EH (cell line): ENCODE data around the gene TMEM248.
"Not testable (repeated sequence)": the region's sequence is repeated elsewhere in the genome, so short reads cannot be mapped to it uniquely, and the experiment has no call there.

Source experiments
- DNase-seq: peaks from one replicate; pipeline ENCODE4 v3.0.0-alpha.2; 2015; ENCODE audit warnings: low read depth

The TMEM248 gene

GRCh38 chr7:66920769-66921395 lies at the start of gene TMEM248:
TSS of gene TMEM248 (plus strand) at chr7:66921225. CDS start at chr7:66941866, 20,641 bp downstream.
- peak; percentile 88 for DNase-seq

- no peak for DNase-seq
These were observed 47.5 kb upstream of the TMEM248 start for GRCh38 chr7:66873476-66873875.

- DNase-seq = peak; percentile 39
These were observed 43.3 kb upstream of the TMEM248 start for GRCh38 chr7:66877577-66878300.

GRCh38 chr7:66878301-66878685 lies 42.7 kb upstream of the TMEM248 start:
- not testable (repeated sequence) for DNase-seq

- no peak for DNase-seq
These were observed 41.0 kb upstream of the TMEM248 start for GRCh38 chr7:66880053-66880452.

GRCh38 chr7:66880577-66880976 lies 40.4 kb upstream of the TMEM248 start:
- DNase-seq = not testable (repeated sequence)

GRCh38 chr7:66883716-66884115 lies 37.3 kb upstream of the TMEM248 start:
- DNase-seq = peak; percentile 31

- DNase-seq = peak; percentile 34
These were observed 36.5 kb upstream of the TMEM248 start for GRCh38 chr7:66884556-66884955.

- no peak for DNase-seq
These were observed 34.9 kb upstream of the TMEM248 start for GRCh38 chr7:66886152-66886551.

GRCh38 chr7:66888223-66888622 lies 32.8 kb upstream of the TMEM248 start:
- DNase-seq = not testable (repeated sequence)

- DNase-seq = peak; percentile 48
These were observed 26.5 kb upstream of the TMEM248 start for GRCh38 chr7:66894463-66895080.

GRCh38 chr7:66896441-66896840 lies 24.6 kb upstream of the TMEM248 start:
- no peak for DNase-seq

- no peak for DNase-seq
These were observed 21.3 kb upstream of the TMEM248 start for GRCh38 chr7:66899552-66900280.

GRCh38 chr7:66901941-66902843 lies 18.8 kb upstream of the TMEM248 start:
- DNase-seq = no peak

- no peak for DNase-seq
These were observed 18.2 kb upstream of the TMEM248 start for GRCh38 chr7:66902844-66903180.

GRCh38 chr7:66903360-66904062 lies 17.5 kb upstream of the TMEM248 start:
- no peak for DNase-seq

- no peak for DNase-seq
These were observed 16.9 kb upstream of the TMEM248 start for GRCh38 chr7:66904063-66904593.

- no peak for DNase-seq
These were observed 15.7 kb upstream of the TMEM248 start for GRCh38 chr7:66905278-66905677.

- no peak for DNase-seq
These were observed 15.3 kb upstream of the TMEM248 start for GRCh38 chr7:66905689-66906088.

- no peak for DNase-seq
These were observed 13.3 kb upstream of the TMEM248 start for GRCh38 chr7:66907731-66908130.

- DNase-seq = not testable (repeated sequence)
These were observed 12.4 kb upstream of the TMEM248 start for GRCh38 chr7:66908598-66908997.
